ENCODE data around the gene UBE2V1.

Gene UBE2V1

DNA sequence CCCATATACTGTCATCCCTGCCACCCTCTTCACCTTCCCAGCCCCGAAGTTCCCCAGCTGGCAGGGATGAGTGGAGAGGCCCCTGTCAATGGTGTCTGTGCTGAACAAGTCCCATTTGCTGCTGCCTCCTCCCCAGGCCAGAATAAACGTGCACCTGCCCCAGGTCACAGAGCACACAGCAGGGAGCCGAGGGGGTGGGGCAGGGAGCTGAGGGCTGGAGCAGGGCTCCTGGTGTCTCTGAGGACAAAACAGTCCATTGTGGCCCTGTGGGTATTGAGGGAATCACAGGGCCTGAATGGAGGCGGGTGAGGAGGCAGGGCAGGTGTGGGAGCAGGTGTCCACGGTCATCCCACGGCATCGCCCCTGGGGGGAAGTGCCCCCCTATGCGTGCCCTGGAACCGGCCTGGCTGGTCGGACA, 74.4 kb downstream of the UBE2V1 start:
- no peak overlapping the region for H3K4me3 ChIP-seq (replicated peaks; ENCODE audit: low read depth, low read length)
- TF ChIP-seq, protein P1, sequence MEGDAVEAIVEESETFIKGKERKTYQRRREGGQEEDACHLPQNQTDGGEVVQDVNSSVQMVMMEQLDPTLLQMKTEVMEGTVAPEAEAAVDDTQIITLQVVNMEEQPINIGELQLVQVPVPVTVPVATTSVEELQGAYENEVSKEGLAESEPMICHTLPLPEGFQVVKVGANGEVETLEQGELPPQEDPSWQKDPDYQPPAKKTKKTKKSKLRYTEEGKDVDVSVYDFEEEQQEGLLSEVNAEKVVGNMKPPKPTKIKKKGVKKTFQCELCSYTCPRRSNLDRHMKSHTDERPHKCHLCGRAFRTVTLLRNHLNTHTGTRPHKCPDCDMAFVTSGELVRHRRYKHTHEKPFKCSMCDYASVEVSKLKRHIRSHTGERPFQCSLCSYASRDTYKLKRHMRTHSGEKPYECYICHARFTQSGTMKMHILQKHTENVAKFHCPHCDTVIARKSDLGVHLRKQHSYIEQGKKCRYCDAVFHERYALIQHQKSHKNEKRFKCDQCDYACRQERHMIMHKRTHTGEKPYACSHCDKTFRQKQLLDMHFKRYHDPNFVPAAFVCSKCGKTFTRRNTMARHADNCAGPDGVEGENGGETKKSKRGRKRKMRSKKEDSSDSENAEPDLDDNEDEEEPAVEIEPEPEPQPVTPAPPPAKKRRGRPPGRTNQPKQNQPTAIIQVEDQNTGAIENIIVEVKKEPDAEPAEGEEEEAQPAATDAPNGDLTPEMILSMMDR (IDR thresholded peaks at IDR 0.05; ENCODE audit: low read depth, low read length, missing control alignments): no peak
- no peak for DNase-seq (ENCODE audit: extremely low read depth, low read depth)

DNA sequence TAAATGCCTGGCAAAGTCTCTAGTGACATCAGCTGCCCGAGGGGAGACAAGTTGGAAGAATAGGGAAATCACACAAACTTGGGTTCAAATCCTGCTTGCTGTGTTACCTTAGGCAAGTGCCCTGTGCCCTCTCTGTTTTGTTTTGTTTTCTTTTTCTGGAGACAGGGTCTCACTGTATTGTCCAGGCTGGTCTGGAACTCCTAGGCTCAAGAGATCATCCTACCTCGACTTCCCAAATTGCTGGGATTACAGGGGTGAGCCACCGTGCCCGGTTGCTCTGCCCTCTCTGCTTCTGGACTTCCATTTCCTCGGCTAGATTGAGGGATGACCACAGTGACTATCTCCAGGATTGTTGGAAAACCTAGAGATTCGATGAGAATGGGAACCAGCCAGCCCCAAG, 74.8 kb downstream of the UBE2V1 start:
- TF ChIP-seq, protein P1 (IDR thresholded peaks at IDR 0.05; ENCODE audit: low read depth, low read length, missing control alignments): no peak
- no peak overlapping the region for H3K4me3 ChIP-seq (replicated peaks; ENCODE audit: low read depth, low read length)
- no peak for DNase-seq (ENCODE audit: extremely low read depth, low read depth)

DNA sequence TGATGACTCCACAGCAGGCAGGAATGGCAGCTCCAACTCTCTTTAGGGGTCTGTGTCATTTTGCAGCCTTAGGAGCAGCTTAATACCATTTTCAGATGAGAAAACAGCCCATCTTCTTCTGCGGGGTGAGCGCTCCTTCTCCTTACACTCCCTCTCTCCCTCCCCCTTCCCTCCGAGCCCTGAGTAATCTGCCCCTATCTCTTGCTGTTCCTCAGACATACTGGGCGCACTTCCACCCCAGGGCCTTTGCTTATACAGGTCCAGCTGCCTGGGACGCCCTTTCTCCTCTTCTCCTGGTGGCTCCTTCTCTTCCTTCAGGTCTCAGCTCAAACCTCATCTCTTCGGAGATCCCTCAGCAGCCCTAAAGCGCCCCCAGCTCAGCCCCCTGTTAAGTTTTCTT, 75.4 kb downstream of the UBE2V1 start:
- DNase-seq (ENCODE audit: extremely low read depth, low read depth): no peak
- TF ChIP-seq, protein P1 (IDR thresholded peaks at IDR 0.05; ENCODE audit: low read depth, low read length, missing control alignments): no peak
- H3K4me3 ChIP-seq (replicated peaks; ENCODE audit: low read depth, low read length): no peak overlapping the region

DNA sequence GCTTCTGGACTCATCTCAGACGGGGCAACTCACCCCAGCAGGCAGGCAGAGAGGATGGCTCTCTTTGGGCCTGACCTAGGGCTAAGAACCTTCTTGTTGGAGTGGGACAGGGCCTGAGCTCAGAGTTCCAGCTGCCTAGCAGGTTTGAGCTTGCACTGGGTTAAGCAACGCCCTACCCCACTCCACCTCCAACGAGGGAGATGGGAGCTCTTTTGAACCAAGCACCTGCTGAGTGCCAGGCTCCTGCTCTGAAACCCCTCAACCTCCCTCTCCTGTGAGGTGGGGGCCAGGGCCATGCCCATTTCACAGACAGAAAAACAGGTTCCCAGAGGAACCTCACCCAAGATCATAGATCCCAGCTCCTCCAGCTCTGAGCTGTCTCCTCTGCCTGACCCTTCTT, 75.8 kb downstream of the UBE2V1 start:
- no peak overlapping the region for H3K4me3 ChIP-seq (replicated peaks; ENCODE audit: low read depth, low read length)
- TF ChIP-seq, protein P1 (IDR thresholded peaks at IDR 0.05; ENCODE audit: low read depth, low read length, missing control alignments): no peak
- no peak for DNase-seq (ENCODE audit: extremely low read depth, low read depth)

DNA sequence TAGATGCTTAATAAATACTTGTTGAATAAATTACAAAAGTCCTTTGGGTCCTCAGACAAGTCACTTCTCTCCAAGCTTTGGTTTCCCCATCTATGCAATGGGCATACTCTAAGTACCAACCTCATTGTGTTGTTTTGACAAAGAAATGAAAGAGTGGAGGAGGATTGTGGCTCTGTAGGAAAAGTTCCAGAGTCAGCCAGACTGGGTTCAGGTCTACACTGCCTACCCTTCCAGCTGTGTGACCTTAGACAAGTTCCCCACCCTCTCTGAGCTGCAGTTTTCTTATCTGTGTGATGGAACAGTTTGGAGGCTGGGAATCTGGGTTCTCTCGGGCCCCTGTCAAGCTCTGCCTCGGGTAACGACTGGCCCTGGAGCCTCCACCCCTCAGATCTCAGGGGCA, 76.2 kb downstream of the UBE2V1 start:
- DNase-seq (ENCODE audit: extremely low read depth, low read depth): no peak
- TF ChIP-seq, protein P1 (IDR thresholded peaks at IDR 0.05; ENCODE audit: low read depth, low read length, missing control alignments): no peak
- no peak overlapping the region for H3K4me3 ChIP-seq (replicated peaks; ENCODE audit: low read depth, low read length)

DNA sequence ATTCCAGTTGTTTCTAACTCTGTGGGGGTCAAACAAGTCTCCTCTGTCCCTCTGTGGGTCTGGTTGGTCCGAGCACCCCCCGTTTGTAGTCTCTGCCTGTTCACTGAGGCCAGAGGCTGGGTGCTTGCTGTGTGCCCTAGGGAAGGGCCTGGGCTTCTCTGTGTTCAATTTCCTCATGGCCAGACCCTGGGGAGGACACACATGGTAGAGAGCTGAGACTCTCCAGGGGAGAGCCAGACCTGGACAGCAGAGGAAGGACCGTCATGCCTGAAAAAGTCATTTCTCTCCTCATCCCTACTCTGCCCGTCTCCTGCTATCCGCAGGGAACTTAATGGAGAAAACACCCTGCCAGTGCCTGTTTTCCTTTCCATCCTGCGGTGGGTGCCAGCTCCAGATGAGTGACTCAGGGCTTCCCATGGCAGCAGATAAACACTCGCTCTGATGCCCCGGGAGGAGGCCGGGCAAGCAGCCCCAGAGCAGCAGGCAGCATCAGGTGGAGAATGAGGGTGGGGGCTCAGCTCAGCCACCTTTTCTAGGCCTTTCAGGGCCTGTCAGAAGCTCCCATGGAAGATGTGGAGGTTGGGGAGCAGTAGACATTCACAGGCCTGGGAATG, 78.3 kb downstream of the UBE2V1 start:
- no peak for DNase-seq (ENCODE audit: extremely low read depth, low read depth)
- TF ChIP-seq, protein P1 (IDR thresholded peaks at IDR 0.05; ENCODE audit: low read depth, low read length, missing control alignments): no peak
- H3K4me3 ChIP-seq (replicated peaks; ENCODE audit: low read depth, low read length): no peak overlapping the region
